Upper lobe of left lung (tissue), 6 donors: ENCODE measurements around the gene KIF5A. TPM values are rescaled to one million over a fixed set of nuclear protein-coding genes. Genes with fewer than 3 reads are reported as not detected.
"Not testable (repeated sequence)": the region's sequence is repeated elsewhere in the genome, so short reads cannot be mapped to it uniquely, and the experiment has no call there.

Experiments
- ATAC-seq, 2 donors: fragments of 200-7000 bp; cut with Tn5 transposase; one replicate each; pipeline ENCODE4 v1.9.1; 2022; ENCODE audit warnings: mild to moderate bottlenecking in 2 of 2, moderate library complexity in 2 of 2; ENCODE audit not compliant: low FRiP score in 2 of 2
- DNase-seq, 2 donors: peaks; one replicate each; pipeline ENCODE4 v3.0.0-alpha.2; 2019 to 2020
- H3K27ac ChIP-seq, 4 donors: fragments of 200-600 bp; sonication (generic); one replicate each; pipeline ENCODE4 v1.5.1; 2016 to 2019
- H3K27me3 ChIP-seq, 4 donors: fragments of 200-600 bp; sonication (generic); one replicate each; pipeline ENCODE4 v1.5.1; 2017 to 2019
- H3K36me3 ChIP-seq, 4 donors: fragments of 200-600 bp; sonication (generic); one replicate each; pipeline ENCODE4 v1.5.1; 2016 to 2019
- H3K4me1 ChIP-seq, 4 donors: fragments of 200-600 bp; sonication (generic); one replicate each; pipeline ENCODE4 v1.5.1; 2018 to 2019
- H3K4me3 ChIP-seq, 4 donors: fragments of 200-600 bp; sonication (generic); one replicate each; pipeline ENCODE4 v1.5.1; 2017 to 2019; ENCODE audit warnings: mild to moderate bottlenecking in 2 of 4, moderate library complexity in 1 of 4
- H3K9me3 ChIP-seq, 4 donors: fragments of 200-600 bp; sonication (generic); one replicate each; pipeline ENCODE4 v1.5.1; 2018 to 2019
- CTCF ChIP-seq, 6 experiments: fragments of 450-650 bp in 4 of 6; fragments of 200-600 bp in 2 of 6; sonication (generic) in 2 of 6; IDR thresholded peaks; one replicate each; pipeline ENCODE4 v1.5.1; 2016 to 2019; ENCODE audit warnings: antibody characterized with exemption in 6 of 6
- EP300 ChIP-seq, 4 donors: sonication (generic); formaldehyde crosslinking; IDR thresholded peaks; one replicate each; pipeline ENCODE4 v1.5.1; 2017; ENCODE audit warnings: antibody characterized with exemption in 4 of 4, control low read depth in 2 of 4
- POLR2A ChIP-seq, 4 donors: fragments of 450-650 bp; IDR thresholded peaks; one replicate each; pipeline ENCODE4 v1.5.1; 2016 to 2017; ENCODE audit warnings: antibody characterized with exemption in 4 of 4, mild to moderate bottlenecking in 2 of 4
- POLR2AphosphoS5 ChIP-seq, 2 donors: sonication (generic); formaldehyde crosslinking; IDR thresholded peaks; one replicate each; pipeline ENCODE4 v1.5.1; 2017; ENCODE audit warnings: antibody characterized with exemption in 2 of 2
- WGBS, 2 donors: methylation state at CpG; one replicate each; pipeline ENCODE4 v1.1.5; 2017 to 2018; 5-methylcytosine and 5-hydroxymethylcytosine counted together
- total RNA-seq, 6 donors: library from RNA; depleted of rRNA in 4 of 6; stranded (reverse); fragments of >200 nt in 4 of 6; gene quantifications; one replicate each; pipeline versions ENCODE4 v1.1.0 to v1.2.1, GENCODE V29; 2016 to 2021
- donor health status: DM: no; HTN: no; CAD: no; lungs with moderate emphysema.
- donor health status: DM: no; HTN: yes; CAD: no; lungs with severe emphysema.

KIF5A gene
- total RNA-seq, 6 donors from 2014 or later, result 0.06 to 0.39 (median 0.20) TPM; not detected in 1

GRCh38 chr12:57511588-57512325 is 38.1 kb upstream of the KIF5A start:
- Histone ChIP-seq H3K4me1 (peaks cover 0 to 3% (median 0%) of the 10 kb centered on the region in 4 donors), H3K9me3 (no peaks in the 10 kb centered on the region), H3K36me3 (peaks cover 18 to 84% (median 64%) of the 10 kb centered on the region in 4 donors), H3K27ac (no peak overlapping the region), H3K27me3 (no peaks in the 10 kb centered on the region), H3K4me3 (no peak overlapping the region)
- DNase-seq (no peak), ATAC-seq (no peak)
- WGBS, 2 donors, result 95 to 96% methylated on average over 7 of the region's 7 CpGs
- TF ChIP-seq POLR2AphosphoS5 (IDR thresholded peaks at IDR 0.05) (no peak), CTCF (IDR thresholded peaks at IDR 0.05) (no peak), POLR2A (IDR thresholded peaks at IDR 0.05) (no peak), EP300 (IDR thresholded peaks at IDR 0.05) (no peak)

DNA sequence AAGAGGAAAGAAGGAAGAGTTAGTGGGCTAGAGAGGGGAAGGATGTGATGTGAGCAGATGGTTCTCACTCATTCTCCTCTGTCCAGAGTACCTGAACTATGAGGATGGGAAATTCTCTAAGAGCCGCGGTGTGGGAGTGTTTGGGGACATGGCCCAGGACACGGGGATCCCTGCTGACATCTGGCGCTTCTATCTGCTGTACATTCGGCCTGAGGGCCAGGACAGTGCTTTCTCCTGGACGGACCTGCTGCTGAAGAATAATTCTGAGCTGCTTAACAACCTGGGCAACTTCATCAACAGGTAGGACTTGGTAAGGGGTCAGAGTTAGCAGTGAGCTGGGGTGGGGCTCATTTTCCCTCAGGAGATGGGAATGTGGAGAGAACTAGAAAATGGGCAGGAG is 37.2 kb upstream of the KIF5A start:
- peaks cover 21 to 93% (median 71%) of the 10 kb centered on the region in 4 donors for H3K36me3 ChIP-seq
- ATAC-seq (no peak), DNase-seq (no peak)
- peaks cover 0 to 12% (median 4%) of the 10 kb centered on the region in 4 donors for H3K4me1 ChIP-seq
- no peaks in the 10 kb centered on the region for H3K9me3 ChIP-seq
- WGBS, 2 donors, result 79 to 92% methylated on average over 6 of the region's 6 CpGs
- no peaks in the 10 kb centered on the region for H3K27me3 ChIP-seq
- TF ChIP-seq EP300 (IDR thresholded peaks at IDR 0.05), result no peak
- TF ChIP-seq POLR2AphosphoS5 (IDR thresholded peaks at IDR 0.05), result no peak
- no peak for TF ChIP-seq CTCF (IDR thresholded peaks at IDR 0.05)
- TF ChIP-seq POLR2A (IDR thresholded peaks at IDR 0.05), result no peak
- H3K4me3 ChIP-seq, result no peak overlapping the region
- no peak overlapping the region for H3K27ac ChIP-seq

- TF ChIP-seq POLR2AphosphoS5 (IDR thresholded peaks at IDR 0.05) (no peak), CTCF (IDR thresholded peaks at IDR 0.05) (no peak), POLR2A (IDR thresholded peaks at IDR 0.05) (no peak), EP300 (IDR thresholded peaks at IDR 0.05) (no peak)
- 93 to 100% methylated on average over 5 of the region's 5 CpGs for WGBS, 2 donors
- Histone ChIP-seq H3K4me1 (peaks cover 6 to 18% (median 10%) of the 10 kb centered on the region in 4 donors), H3K36me3 (peaks cover 21 to 95% (median 70%) of the 10 kb centered on the region in 4 donors), H3K4me3 (no peak overlapping the region), H3K9me3 (no peaks in the 10 kb centered on the region), H3K27me3 (no peaks in the 10 kb centered on the region), H3K27ac (no peak overlapping the region)
- ATAC-seq (no peak), DNase-seq (no peak)
Observed at GRCh38 chr12:57513266-57513665, 36.6 kb upstream of the KIF5A start.

DNA sequence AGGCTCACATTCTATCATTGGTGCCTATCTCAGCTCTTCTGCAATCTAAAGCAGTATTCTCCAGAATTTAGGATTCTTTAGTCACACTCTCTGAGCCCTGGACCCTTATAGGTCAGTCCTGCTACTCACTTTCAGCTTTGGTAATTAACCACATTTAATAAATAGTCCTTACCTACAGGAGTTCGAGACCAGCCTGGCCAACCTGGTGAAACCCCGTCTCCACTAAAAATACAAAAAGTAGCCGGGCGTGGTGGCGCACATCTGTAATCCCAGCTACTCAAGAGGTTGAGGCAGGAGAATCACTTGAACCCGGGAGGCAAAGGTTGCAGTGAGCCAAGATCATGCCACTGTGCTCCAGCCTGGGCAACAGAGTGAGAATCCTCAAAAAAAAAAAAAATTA is 36.2 kb upstream of the KIF5A start:
- not testable (repeated sequence) for ATAC-seq, H3K27ac ChIP-seq, DNase-seq, H3K4me3 ChIP-seq, H3K27me3 ChIP-seq, H3K9me3 ChIP-seq
- H3K36me3 ChIP-seq, result peaks cover 21 to 98% (median 70%) of the 10 kb centered on the region in 4 donors
- 92% methylated on average over 6 of the region's 6 CpGs for WGBS, 2 donors
- peaks cover 10 to 23% (median 14%) of the 10 kb centered on the region in 4 donors for H3K4me1 ChIP-seq

GRCh38 chr12:57514246-57514645 is 35.6 kb upstream of the KIF5A start:
- not testable (repeated sequence) for H3K4me3 ChIP-seq, H3K27me3 ChIP-seq, H3K27ac ChIP-seq, DNase-seq, H3K9me3 ChIP-seq, ATAC-seq
- Histone ChIP-seq H3K36me3 (peaks cover 21 to 92% (median 68%) of the 10 kb centered on the region in 4 donors), H3K4me1 (peaks cover 16 to 28% (median 20%) of the 10 kb centered on the region in 4 donors)
- WGBS, 2 donors, result 91 to 92% methylated on average over 9 of the region's 9 CpGs
